Measurements from ENCODE around the gene PLEKHM1.

PLEKHM1 gene

DNA sequence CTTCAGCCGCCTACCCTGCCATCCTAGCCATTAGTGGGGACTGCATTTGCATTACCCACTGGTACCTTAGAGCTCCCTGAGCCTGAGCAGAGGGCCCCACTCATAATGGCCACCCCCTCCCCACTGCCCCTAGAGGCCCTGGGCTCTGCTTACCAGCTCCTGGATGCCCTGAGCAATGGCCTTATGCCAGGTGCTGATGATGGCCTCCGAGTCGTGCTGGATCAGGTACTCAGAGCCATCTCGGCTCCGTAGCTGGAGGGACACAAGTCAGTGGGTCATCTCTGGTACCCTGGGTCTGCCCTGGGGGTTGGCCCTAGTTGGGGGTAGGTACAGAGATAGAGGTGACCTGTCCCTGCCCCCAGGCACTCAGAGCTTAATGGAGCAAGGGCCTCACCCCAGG is 92.7 kb downstream of the PLEKHM1 start:
- DNase-seq, result no peak
- Histone ChIP-seq H3K27me3 (replicated peaks) (no peaks in the 10 kb centered on the region), H3K36me3 (replicated peaks) (no peaks in the 10 kb centered on the region), H3K4me3 (ENCODE audit: low read depth, low read length) (no peak overlapping the region), H3K27ac (no peak overlapping the region)
- TF ChIP-seq, protein P1, sequence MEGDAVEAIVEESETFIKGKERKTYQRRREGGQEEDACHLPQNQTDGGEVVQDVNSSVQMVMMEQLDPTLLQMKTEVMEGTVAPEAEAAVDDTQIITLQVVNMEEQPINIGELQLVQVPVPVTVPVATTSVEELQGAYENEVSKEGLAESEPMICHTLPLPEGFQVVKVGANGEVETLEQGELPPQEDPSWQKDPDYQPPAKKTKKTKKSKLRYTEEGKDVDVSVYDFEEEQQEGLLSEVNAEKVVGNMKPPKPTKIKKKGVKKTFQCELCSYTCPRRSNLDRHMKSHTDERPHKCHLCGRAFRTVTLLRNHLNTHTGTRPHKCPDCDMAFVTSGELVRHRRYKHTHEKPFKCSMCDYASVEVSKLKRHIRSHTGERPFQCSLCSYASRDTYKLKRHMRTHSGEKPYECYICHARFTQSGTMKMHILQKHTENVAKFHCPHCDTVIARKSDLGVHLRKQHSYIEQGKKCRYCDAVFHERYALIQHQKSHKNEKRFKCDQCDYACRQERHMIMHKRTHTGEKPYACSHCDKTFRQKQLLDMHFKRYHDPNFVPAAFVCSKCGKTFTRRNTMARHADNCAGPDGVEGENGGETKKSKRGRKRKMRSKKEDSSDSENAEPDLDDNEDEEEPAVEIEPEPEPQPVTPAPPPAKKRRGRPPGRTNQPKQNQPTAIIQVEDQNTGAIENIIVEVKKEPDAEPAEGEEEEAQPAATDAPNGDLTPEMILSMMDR (IDR thresholded peaks at IDR 0.05; ENCODE audit: low read depth, low read length, missing control alignments), result no peak
- in situ Hi-C loops (cut with HindIII; ENCODE audit: low pct_ligation_motif_present, low sequenced_read_pairs), result loop anchor here (25.0 kb wide), 1 partner anchor 185 kb away; the partner anchor contains the start of gene FMNL1

DNA sequence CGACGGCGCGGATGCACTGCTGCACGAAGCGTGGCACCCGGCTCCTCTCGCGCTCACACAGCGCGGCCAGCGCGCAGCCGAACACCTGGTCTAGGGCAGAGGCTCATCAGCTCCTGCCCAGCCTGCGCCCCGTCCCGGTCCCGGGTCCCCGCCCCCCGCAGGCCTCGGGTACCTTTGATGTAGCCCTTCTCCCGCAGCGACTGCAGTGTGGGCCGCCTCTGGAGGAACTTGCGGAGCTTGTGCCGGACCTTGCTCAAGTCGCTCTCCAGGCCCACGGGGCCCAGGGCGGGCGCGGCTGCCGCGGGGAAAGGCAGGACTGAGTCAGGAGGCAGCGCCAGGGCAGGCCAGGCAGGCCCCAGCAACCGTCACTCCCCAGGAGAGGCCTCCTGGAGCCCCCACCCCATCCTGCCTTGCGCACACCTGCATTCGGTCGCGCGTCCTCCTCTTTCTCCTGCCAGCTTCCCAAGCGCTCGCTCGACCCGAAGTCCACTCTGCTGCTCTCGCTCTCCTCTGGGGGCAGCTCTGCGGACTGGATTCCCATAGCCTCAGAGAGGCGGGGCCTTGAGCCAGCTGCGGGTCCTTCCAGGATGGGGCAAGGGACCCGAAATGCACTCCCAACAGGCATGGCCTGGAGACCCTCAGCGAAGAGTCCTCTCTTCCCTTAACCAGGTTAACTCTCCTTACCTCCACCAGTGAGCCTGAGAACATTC is 93.9 kb downstream of the PLEKHM1 start:
- no peak for DNase-seq
- in situ Hi-C loops (cut with HindIII; ENCODE audit: low pct_ligation_motif_present, low sequenced_read_pairs), result loop anchor here (25.0 kb wide), 1 partner anchor 184 kb away; the partner anchor contains the start of gene FMNL1
- TF ChIP-seq, protein P1 (IDR thresholded peaks at IDR 0.05; ENCODE audit: low read depth, low read length, missing control alignments), result no peak
- no peaks in the 10 kb centered on the region for H3K27me3 ChIP-seq (replicated peaks)
- H3K36me3 ChIP-seq (replicated peaks), result no peaks in the 10 kb centered on the region
- H3K27ac ChIP-seq, result no peak overlapping the region
- no peak overlapping the region for H3K4me3 ChIP-seq (ENCODE audit: low read depth, low read length)

DNA sequence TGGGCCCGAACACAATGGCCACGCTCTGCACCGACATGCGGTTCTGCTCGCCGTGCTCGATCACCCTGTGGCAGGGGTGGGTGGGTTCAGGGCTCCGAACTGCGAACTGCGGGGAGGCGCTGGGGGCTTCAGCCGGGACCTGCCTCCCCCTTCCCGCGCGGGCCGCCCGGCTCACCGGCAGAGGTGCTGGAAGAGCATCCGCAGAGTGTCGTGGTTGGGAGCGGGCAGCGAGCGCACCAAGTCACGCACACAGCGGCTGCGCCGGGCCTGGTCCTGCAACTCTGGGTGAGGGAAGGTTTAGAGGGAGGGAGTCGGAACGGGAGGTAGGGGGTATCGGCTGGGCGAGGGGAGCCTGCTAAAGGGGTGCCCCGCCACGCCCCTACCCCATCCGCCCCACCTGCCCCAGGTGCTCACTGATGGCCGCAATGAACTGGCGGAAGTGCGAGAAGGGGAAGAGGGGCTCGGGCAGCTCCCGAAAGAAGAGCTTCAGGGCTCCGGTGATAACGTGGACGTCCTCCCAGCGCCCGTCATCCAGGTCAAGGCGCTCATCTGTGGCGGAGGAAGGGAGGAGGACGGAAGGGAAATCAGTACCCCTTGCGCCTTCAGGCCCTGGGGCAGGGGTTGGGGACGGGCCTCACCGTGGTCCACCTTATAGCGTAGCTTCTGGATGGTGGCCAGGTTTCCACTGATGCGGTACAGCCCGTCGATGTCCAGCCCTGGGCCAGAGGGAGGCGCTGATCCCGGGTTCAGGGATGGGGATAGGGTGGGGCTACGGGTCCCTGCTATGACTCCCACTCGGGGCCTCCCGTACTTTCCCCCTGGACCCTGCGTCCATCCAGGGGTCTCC is 94.7 kb downstream of the PLEKHM1 start:
- in situ Hi-C loops (cut with HindIII; ENCODE audit: low pct_ligation_motif_present, low sequenced_read_pairs), result loop anchor here (25.0 kb wide), 1 partner anchor 183 kb away; the partner anchor contains the start of gene FMNL1
- Histone ChIP-seq H3K27ac (no peak overlapping the region), H3K27me3 (replicated peaks) (no peaks in the 10 kb centered on the region), H3K36me3 (replicated peaks) (no peaks in the 10 kb centered on the region), H3K4me3 (ENCODE audit: low read depth, low read length) (peak overlapping the region; percentile 53)
- TF ChIP-seq, protein P1 (IDR thresholded peaks at IDR 0.05; ENCODE audit: low read depth, low read length, missing control alignments), result no peak
- DNase-seq, result no peak

DNA sequence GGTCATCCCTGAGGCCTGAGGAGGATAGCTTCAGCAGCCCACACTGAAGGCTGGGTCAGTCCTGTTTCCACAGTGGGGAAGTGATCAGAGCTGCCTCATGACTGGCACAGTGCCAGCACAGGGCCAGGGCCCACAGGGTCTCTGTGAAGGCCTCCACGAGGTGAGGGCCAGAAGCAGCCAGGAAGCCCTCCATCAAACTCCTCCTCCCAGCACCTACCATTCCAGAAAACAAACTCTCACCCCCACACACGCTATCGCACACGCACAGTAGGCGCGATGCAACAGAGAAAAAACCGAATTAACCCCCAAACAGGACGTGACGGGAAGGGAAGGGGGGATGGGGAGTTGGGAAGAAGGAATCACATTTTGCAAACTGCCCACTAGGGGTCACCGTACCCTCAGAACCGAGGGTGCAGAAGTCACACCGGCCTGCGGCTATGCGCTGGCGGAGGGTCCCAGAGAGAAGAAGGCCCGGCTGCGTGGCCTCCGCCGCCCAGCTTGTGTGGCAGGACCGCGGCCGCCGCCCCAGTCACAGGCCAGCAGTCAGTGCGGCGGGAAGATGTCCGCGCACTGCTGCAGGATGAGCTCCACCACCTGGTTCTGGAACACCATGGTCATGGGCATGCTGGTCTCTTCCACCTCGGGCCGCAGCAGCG is 95.5 kb downstream of the PLEKHM1 start:
- Histone ChIP-seq H3K27ac (no peak overlapping the region), H3K36me3 (replicated peaks) (no peaks in the 10 kb centered on the region), H3K27me3 (replicated peaks) (no peaks in the 10 kb centered on the region), H3K4me3 (ENCODE audit: low read depth, low read length) (peak overlapping the region; percentile 53)
- peak; percentile 70 for DNase-seq
- TF ChIP-seq, protein P1 (IDR thresholded peaks at IDR 0.05; ENCODE audit: low read depth, low read length, missing control alignments), result peak; percentile 85
- in situ Hi-C loops (cut with HindIII; ENCODE audit: low pct_ligation_motif_present, low sequenced_read_pairs), result loop anchor here (25.0 kb wide), 1 partner anchor 183 kb away; the partner anchor contains the start of gene FMNL1

DNA sequence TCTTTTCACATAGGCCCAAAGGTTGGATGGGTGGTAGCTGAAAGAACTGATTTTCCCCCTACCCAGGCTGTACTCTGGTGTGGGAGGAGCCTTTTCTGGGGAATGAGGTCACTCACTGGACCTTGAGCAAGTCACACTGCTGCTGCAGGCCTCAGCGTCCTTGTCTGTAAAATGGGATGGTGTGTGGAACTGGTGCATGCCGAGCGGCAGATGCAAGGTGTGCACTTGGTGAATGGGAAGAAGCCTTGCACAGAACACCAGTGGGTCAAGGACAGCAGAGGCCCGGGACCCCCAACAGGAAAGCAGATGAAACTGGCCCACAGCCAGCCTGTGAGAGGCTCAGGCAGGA is 96.0 kb downstream of the PLEKHM1 start:
- DNase-seq, result no peak
- TF ChIP-seq, protein P1 (IDR thresholded peaks at IDR 0.05; ENCODE audit: low read depth, low read length, missing control alignments), result no peak
- in situ Hi-C loops (cut with HindIII; ENCODE audit: low pct_ligation_motif_present, low sequenced_read_pairs), result loop anchor here (25.0 kb wide), 1 partner anchor 182 kb away; the partner anchor contains the start of gene FMNL1
- no peak overlapping the region for H3K4me3 ChIP-seq (ENCODE audit: low read depth, low read length)
- H3K27me3 ChIP-seq (replicated peaks), result no peaks in the 10 kb centered on the region
- no peak overlapping the region for H3K27ac ChIP-seq
- no peaks in the 10 kb centered on the region for H3K36me3 ChIP-seq (replicated peaks)

All from brain microvascular endothelial cell (primary cell).